ENCODE data around the gene ZKSCAN2. TPM values are rescaled to one million over a fixed set of nuclear protein-coding genes. Genes with fewer than 3 reads are reported as not detected.

The ZKSCAN2 gene
- total RNA-seq, 1 experiment from 2014 or later: 4.5 TPM

- Histone ChIP-seq H3K9me2 (ENCODE audit: insufficient read depth) (no peaks in the 10 kb centered on the region), H3K4me3 (no peak overlapping the region), H3K79me2 (ENCODE audit: low read depth) (no peaks in the 10 kb centered on the region), H3K4me1 (replicated peaks; ENCODE audit: insufficient read depth) (no peaks in the 10 kb centered on the region), H3K27ac (no peak overlapping the region), H2AFZ (no peak overlapping the region), H3K27me3 (ENCODE audit: insufficient read depth, low read depth) (peaks cover 6% of the 10 kb centered on the region; the same call in 1 of the 2 replicates), H3F3A (ENCODE audit: insufficient read depth, low read depth) (no peaks in the 10 kb centered on the region), H4K20me1 (ENCODE audit: insufficient read depth) (peaks cover 11% of the 10 kb centered on the region; the same call in 1 of the 2 replicates), H3K9me3 (ENCODE audit: insufficient read depth, low read depth) (no peaks in the 10 kb centered on the region; the same call in 1 of the 2 replicates), H3K36me3 (ENCODE audit: low read depth) (no peaks in the 10 kb centered on the region), H3K4me2 (no peak overlapping the region)
- TF ChIP-seq CTCF (conservative IDR thresholded peaks at IDR 0.05): no peak
- TF ChIP-seq EZH2 (IDR thresholded peaks at IDR 0.05; ENCODE audit: low read depth): no peak
- ChIA-PET POLR2A (ENCODE audit: unreplicated experiment) (interaction anchor here (0.6 kb wide), 1 partner anchor 230 kb away, joined by 11 read pairs; no protein-coding TSS in a partner anchor), CTCF (no interaction called here)
- intact Hi-C loops (cut with micrococcal nuclease; ENCODE audit: unreplicated experiment): no loop called here
- no TSS peak for BruUV-seq (replicated peaks)
- DNase-seq: no peak
These were observed 21.8 kb upstream of the ZKSCAN2 start for GRCh38 chr16:25279491-25279890.

DNA sequence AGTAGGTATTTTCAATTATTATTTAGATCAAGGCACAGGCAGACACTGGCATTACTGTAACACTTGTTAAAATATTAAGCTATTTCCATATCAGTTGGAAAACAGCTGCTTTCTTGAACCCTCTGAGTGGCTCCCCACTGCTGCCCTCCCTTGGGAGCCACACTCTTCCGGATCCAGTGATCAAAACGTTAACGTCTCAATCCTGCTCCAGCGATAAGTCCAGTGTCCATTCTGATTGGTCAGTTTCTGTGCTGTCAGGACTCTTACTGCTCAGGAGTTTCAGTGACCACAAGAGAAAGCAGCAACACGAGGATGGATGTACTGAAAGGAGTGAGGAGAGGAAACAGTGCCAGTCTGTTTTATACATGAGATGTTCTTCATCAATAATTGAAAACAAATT, 13.8 kb upstream of the ZKSCAN2 start:
- Histone ChIP-seq H3K4me2 (no peak overlapping the region), H3K79me2 (ENCODE audit: low read depth) (no peaks in the 10 kb centered on the region; the same call in 1 of the 2 replicates), H3K9me2 (ENCODE audit: insufficient read depth) (no peaks in the 10 kb centered on the region), H4K20me1 (ENCODE audit: insufficient read depth) (peaks cover 41% of the 10 kb centered on the region), H2AFZ (no peak overlapping the region), H3K36me3 (ENCODE audit: low read depth) (no peaks in the 10 kb centered on the region), H3K9me3 (ENCODE audit: insufficient read depth, low read depth) (no peaks in the 10 kb centered on the region), H3F3A (ENCODE audit: insufficient read depth, low read depth) (0 out of 2 replicates have a peak, but pooled peaks cover 6% of the 10 kb centered on the region), H3K4me3 (no peak overlapping the region), H3K27ac (no peak overlapping the region), H3K27me3 (ENCODE audit: insufficient read depth, low read depth) (no peaks in the 10 kb centered on the region), H3K4me1 (replicated peaks; ENCODE audit: insufficient read depth) (no peaks in the 10 kb centered on the region)
- TF ChIP-seq CTCF (conservative IDR thresholded peaks at IDR 0.05) (no peak), EZH2 (IDR thresholded peaks at IDR 0.05; ENCODE audit: low read depth) (no peak)
- no peak for DNase-seq
- intact Hi-C loops (cut with micrococcal nuclease; ENCODE audit: unreplicated experiment): no loop called here
- ChIA-PET CTCF (interaction anchor here (0.6 kb wide), 1 partner anchor 77 kb away, joined by 3 read pairs; no protein-coding TSS in a partner anchor), POLR2A (ENCODE audit: unreplicated experiment) (no interaction called here)
- BruUV-seq (replicated peaks): no TSS peak

DNA sequence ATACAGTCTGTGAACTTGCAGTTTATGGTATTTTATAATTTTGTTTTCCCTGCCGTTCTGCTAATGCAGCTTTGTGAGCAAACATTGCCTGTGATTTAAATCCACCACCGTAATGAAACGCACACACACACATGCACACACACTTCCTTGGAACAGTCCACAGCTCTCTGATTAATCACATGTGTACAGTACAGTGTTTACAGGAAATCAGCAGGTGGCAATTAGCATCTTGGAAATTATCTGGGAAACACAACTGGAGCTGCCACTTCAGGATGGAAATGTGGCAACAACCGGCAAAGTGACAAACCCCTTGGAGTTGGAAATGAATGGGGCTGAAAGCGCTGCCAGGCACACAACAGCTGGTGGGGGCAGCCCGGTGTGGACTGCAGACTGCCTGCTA, 12.9 kb upstream of the ZKSCAN2 start:
- DNase-seq: no peak
- Histone ChIP-seq H4K20me1 (ENCODE audit: insufficient read depth) (peaks cover 47% of the 10 kb centered on the region), H3K27ac (no peak overlapping the region), H3K36me3 (ENCODE audit: low read depth) (no peaks in the 10 kb centered on the region), H3K4me1 (replicated peaks; ENCODE audit: insufficient read depth) (no peaks in the 10 kb centered on the region), H3K4me2 (no peak overlapping the region), H2AFZ (no peak overlapping the region), H3F3A (ENCODE audit: insufficient read depth, low read depth) (0 out of 2 replicates have a peak, but pooled peaks cover 11% of the 10 kb centered on the region), H3K9me2 (ENCODE audit: insufficient read depth) (no peaks in the 10 kb centered on the region), H3K27me3 (ENCODE audit: insufficient read depth, low read depth) (no peaks in the 10 kb centered on the region), H3K4me3 (no peak overlapping the region), H3K9me3 (ENCODE audit: insufficient read depth, low read depth) (no peaks in the 10 kb centered on the region), H3K79me2 (ENCODE audit: low read depth) (peaks cover 4% of the 10 kb centered on the region; the same call in 1 of the 2 replicates)
- no TSS peak for BruUV-seq (replicated peaks)
- intact Hi-C loops (cut with micrococcal nuclease; ENCODE audit: unreplicated experiment): no loop called here
- TF ChIP-seq CTCF (conservative IDR thresholded peaks at IDR 0.05): no peak
- no peak for TF ChIP-seq EZH2 (IDR thresholded peaks at IDR 0.05; ENCODE audit: low read depth)
- CTCF ChIA-PET: no interaction called here
- POLR2A ChIA-PET (ENCODE audit: unreplicated experiment): no interaction called here

All from PC-9 (cell line).